ENCODE results near the gene SEMA3A.

The SEMA3A gene

GRCh38 chr7:84085998-84086397 lies 108.6 kb downstream of the SEMA3A start:
- TF ChIP-seq CTCF (IDR thresholded peaks at IDR 0.05) (no peak), ZFX (IDR thresholded peaks at IDR 0.05; ENCODE audit: borderline replicate concordance) (no peak)
- H3K27ac ChIP-seq = no peak overlapping the region

DNA sequence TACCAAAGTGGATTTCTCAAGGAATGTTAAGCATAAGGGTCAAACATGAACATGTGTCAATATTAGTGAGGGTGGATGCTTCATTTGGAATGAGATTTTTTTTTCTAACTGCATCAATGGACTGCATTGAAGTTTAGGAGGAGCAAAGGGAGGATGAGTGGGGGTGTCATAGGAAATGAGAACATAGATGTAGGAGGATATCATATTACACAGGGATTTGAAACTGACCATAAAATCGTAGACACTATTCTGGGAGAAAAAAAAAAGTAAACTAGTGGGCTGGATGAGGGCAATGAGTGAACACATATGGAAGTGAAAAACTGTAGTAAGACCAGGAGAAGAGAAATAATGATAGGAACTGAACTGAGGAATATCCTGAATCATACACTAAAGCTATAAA lies 109.4 kb downstream of the SEMA3A start:
- H3K27ac ChIP-seq = no peak overlapping the region

DNA sequence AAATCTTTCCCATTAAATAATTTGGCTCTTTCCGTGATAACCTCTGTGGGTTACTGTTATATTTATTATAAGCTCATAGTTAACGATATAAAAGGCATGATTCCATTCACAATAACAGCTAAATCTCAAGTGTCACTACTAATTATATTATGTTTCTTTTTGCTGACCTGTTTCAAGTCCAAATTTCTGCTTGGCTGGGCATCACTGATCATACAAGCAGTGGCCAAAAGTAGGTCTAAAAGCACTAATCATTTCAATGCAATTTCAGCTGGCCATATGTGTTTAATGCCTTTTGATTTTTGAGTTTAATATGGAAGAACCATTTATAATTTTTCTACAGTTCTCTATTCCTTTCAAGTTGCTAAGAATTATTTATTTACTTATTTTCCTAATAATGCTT lies 110.7 kb downstream of the SEMA3A start:
- TF ChIP-seq CTCF (IDR thresholded peaks at IDR 0.05) = no peak
- no peak for TF ChIP-seq ZFX (IDR thresholded peaks at IDR 0.05; ENCODE audit: borderline replicate concordance)
- no peak overlapping the region for H3K27ac ChIP-seq

More for the DNA sequence above, 109.4 kb downstream of the SEMA3A start:
- TF ChIP-seq ZFX (IDR thresholded peaks at IDR 0.05; ENCODE audit: borderline replicate concordance) = no peak
- no peak for TF ChIP-seq CTCF (IDR thresholded peaks at IDR 0.05)

- TF ChIP-seq CTCF (IDR thresholded peaks at IDR 0.05) = no peak
- no peak for TF ChIP-seq ZFX (IDR thresholded peaks at IDR 0.05; ENCODE audit: borderline replicate concordance)
- no peak overlapping the region for H3K27ac ChIP-seq
These were observed 112.5 kb downstream of the SEMA3A start for GRCh38 chr7:84081973-84082522.

DNA sequence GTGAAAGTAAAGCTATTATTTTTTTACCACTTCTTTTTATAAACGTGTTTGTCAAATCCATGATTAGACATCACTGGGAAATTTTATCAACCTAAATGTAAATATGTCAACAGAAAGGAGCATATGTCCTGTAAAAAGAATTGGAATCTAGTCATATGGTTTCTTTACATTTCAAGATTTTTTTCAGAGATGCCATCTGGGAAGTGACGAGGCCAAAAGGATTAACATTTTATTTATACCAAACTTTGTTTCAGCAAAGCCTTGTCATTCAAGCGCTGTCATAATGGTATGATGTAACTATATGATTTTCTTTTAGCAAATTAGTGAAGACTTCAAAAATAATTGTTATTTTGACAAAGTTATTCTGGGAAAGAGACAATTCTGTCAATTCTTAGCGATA lies 117.3 kb downstream of the SEMA3A start:
- no peak overlapping the region for H3K27ac ChIP-seq
- no peak for TF ChIP-seq CTCF (IDR thresholded peaks at IDR 0.05)
- no peak for TF ChIP-seq ZFX (IDR thresholded peaks at IDR 0.05; ENCODE audit: borderline replicate concordance)

DNA sequence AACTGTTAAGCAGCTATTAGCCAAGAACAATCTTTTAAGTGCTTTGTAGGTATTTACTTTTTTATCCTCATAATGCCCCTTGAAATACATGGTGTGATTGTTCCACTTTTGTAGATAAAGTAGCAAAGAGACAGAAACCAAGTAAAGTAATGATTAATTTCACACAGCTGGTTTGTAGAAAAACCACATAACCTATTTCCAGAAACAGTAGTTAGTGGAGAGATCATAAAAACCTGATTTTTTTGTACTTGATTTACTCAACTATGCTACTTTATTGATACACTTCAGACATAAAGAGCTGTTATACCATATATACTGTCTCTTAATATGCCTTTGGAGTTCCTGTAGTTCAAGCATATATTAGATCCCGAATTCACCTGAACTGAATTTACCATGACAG lies 118.4 kb downstream of the SEMA3A start:
- TF ChIP-seq ZFX (IDR thresholded peaks at IDR 0.05; ENCODE audit: borderline replicate concordance) (no peak), CTCF (IDR thresholded peaks at IDR 0.05) (no peak)
- no peak overlapping the region for H3K27ac ChIP-seq

- no peak for TF ChIP-seq CTCF (IDR thresholded peaks at IDR 0.05)
- no peak for TF ChIP-seq ZFX (IDR thresholded peaks at IDR 0.05; ENCODE audit: borderline replicate concordance)
- H3K27ac ChIP-seq = no peak overlapping the region
These were observed 121.3 kb downstream of the SEMA3A start for GRCh38 chr7:84073186-84073875.

Data from 22Rv1 (cell line).